HG03521 (cell line): Measurements from ENCODE around the gene RPL31.
A peak's percentile ranks its signal among the peaks of the same experiment; 100 is the strongest.

Experiments used
- ATAC-seq: cut with Tn5 transposase; IDR thresholded peaks from one replicate; pipeline ENCODE4 v1.9.1; 2021; ENCODE audit warnings: mild to moderate bottlenecking, moderate library complexity; ENCODE audit not compliant: unreplicated experiment

Gene RPL31

DNA sequence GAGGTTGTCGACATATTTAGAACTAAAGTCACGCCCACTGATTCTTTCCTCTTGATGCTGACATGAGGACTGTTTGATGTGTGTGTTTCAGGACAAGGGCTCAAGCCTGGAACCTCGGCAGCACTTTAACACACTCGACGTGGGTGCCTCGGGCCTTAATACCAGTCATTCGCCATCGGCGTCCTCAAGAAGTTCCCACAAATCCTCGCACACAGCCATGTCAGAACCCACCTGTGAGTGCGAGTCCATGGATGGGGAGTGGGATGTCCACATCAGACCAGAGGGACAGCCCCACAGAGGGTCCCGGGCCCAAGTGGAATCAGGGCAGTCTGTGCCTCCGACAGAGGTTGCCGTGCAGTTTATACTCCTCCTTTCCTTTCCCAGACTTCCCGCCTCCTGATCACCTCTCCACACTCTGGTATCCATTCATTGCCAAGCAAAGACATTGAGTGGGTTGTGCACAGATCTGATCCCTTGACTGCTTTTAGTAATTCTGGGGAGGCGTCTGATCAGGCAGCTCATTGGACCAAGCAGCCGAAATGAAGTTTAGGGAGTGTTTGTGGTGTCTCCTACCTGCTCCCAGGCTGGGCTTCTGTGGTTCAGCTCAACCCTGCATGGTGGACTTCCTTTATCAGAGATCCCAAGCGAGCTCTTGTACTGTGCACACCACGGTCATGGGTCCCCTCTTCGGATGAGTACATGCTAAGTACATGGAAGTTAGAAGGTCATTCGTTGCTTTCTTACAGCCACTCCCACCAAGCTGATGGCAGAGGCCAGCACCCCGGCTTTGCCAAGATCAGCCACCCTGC, 27.2 kb upstream of the RPL31 start:
- no peak for ATAC-seq

DNA sequence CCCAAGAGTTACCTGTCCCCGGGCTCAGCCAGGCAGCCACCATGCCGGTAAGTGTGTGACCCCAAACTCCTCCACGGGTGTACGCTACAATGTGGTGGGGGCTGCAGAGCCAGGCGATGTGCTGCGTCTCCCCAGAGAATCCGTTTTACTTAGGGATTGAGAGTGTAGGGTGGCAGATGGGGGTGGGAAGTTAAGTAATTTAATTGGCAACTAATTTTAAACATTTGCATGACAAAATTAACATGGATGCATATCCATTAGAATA, 26.6 kb upstream of the RPL31 start:
- ATAC-seq: no peak

- no peak for ATAC-seq
Measured at GRCh38 chr2:100976061-100976460, 26.0 kb upstream of the RPL31 start.

DNA sequence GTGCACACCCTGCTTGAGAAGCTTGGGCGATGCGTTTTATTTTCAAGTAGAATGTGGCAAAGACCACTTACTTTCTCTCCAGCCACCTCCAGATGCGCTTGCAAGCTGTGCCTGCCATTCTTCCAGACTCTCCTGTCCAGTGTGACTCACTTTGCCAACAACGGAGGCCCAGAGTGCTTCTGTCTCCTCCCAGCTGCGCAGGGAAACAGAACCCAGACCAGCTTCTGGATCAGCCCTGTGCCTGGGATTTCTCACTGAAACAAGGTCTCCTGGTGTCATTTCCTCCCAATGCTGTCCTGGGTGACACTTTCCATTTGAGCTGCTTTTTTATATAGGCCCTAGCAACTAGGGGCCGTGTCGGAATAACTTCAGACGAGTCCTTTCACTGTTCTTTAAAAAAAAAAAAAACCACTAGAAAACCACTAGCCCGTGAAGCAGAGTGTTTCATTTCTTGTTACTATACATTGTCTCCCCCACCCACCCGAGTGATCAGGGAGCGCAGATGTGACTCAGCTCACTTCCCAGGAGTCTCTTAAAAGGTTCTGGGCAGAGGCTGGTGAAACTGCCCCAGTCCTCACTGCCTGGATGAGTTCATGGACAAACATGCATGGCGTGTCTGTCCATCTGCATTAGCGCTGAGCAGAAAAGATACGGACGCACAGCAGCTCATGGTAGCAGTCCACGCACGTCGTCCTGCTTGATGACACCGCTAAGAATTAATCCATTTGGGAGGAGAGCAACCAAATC, 25.3 kb upstream of the RPL31 start:
- peak; percentile 82 for ATAC-seq

DNA sequence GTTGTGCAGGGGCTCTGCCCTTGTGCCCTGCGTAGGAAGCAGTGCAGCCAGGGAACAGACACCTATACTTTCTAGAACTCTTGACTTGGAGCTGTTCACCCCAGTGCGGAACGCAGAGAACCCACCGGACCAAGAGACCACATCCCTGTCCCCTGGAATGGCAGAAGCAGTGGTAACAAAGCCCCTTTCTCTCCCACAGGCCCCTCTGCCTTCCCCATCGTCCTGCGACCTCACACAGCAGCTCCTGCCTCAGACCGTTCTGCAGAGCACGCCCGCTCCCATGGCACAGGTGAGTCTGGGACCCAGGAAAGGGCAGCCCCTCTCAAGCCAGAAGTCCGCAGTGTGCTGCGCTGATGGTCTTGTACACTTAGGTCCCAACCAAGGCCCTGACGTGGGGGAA, 24.6 kb upstream of the RPL31 start:
- ATAC-seq: no peak

DNA sequence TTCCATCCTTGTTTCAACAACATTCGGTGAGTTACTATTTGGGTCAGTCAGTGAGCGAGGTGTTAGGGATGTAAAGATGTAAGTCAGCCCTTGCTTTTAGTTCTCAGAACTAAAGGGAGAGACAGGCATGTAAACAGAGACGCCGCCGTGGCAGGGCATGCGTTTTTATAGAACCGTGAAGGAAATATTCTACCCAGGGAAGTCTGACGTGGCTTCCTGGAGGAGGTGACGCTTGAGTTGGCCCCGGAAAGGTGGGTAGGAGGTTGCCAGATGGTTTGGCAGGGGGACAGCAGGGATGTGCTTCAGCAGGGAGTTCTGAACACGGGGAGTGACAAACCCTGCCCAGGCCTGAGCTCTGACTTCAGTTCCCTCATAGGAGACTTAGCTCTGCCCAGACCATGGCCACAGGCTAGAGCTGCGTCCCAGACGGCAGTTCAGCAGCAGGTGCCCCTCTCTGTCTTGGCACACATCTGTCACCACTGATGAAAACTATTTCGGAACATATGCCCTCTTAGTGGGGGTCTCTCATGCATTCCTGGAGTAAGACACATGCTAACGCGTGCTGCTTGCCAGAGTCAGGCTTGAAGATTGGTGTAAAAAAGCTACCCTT, 23.4 kb upstream of the RPL31 start:
- ATAC-seq: no peak

- ATAC-seq: no peak
Measured at GRCh38 chr2:100980046-100980445, 22.0 kb upstream of the RPL31 start.

DNA sequence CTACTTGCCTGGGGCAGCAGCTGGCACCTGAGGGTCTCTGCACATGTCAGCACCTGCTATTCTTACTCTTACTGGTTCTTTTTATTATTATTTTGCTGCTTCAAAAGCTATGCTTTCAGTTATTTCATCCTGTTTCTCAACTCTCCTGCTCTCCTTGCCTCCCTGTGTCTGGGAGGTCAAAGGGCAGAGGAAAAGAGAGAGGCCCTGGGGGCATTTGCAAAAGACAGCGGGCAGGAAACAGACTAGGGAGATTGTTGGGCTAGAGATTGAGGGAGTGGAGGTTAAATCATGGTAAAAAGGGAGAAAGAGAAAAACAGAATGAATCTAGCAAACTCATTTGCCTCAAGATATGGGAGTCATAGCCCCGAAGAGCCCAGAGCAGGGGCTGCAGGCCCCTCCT, 21.1 kb upstream of the RPL31 start:
- no peak for ATAC-seq

DNA sequence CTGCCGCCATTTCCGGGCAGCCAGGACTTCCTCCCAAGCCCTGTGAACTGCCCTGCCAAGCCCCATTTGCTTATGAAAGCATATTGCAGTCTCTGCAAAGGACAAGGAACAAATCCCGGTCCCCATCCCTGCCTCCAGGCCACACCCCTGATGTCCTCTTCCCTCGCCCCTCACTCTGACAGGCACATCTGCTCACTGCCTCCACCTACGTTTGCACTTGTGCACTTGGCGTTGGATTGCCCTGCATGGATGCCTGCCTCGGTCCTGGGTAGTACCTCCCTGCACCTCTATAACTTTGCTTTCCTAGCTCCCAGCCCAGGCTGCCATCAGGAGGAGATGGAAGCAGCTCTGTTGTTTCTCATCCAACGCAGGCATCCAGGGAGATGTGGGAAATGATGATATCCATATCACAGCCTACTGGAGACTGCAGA, 19.6 kb upstream of the RPL31 start:
- ATAC-seq: no peak

GRCh38 chr2:100983201-100983600, 18.9 kb upstream of the RPL31 start:
- no peak for ATAC-seq

DNA sequence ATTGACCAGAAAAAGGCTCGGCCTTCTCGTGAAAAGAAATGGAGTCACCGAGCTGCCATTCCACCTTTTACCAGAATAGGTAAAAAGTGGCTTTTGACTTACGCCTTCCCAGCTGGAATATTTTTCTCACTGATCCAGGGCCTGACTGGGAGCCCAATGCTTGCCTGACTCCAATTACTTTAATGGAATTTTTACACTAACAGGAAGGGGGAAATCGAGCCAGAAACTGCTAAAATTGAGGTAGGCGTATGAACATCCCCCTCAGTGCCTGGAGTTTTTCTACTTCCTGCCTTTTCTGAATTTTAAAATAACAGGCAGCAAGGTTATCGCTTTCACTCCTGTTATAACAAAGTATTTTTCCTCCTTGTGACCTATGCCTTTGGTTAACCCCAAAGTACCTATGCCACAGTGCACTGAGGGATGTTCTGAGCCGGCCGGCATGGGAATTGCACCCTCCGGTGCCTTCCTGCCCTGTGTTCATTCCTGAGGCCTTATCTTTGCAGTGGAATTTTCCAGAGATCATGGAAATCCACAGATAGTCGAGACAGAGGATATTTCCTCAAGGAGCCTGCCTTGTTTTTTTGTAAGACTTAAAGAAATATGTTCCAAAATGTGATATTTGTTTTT, 18.3 kb upstream of the RPL31 start:
- no peak for ATAC-seq

DNA sequence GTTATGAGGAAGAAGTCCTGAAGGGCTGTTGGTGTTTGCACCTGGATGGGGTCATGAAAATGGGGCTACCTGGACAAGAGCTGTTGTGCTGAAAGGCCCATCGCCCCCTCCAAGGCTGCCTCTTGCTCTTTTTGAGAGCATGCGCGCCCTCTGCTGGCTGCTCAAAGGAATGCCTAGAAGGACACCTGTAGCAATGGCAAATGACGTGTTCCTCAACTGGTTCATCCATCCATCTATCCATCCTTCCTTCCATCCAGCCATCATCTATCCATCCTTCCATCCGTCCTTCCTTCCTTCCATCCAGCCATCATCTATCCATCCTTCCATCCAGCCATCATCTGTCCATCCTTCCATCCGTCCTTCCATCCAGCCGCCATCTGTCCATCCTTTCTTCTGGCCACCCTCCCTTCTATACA, 17.2 kb upstream of the RPL31 start:
- no peak for ATAC-seq

- no peak for ATAC-seq
Measured at GRCh38 chr2:100986157-100986556, 15.9 kb upstream of the RPL31 start.

DNA sequence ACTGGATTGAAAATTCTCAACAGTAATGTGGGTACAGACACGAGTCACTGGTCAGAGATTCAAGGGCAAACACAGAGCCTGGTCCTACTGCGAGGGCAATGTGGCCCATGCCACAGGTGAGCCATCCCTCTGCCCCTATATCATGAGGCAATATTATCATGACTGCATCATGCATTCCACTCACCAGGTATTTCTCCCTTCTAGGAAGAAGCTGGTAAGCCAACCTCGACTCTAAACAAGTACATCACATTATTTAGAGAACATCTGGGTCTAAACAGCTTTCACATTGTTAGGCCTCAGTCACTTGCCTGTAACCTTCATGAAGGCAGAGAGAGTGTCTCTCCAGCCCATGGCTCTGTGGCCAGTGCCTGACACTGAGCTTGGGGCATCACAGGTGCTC, 14.6 kb upstream of the RPL31 start:
- ATAC-seq: no peak

- no peak for ATAC-seq
Measured at GRCh38 chr2:100987974-100988373, 14.1 kb upstream of the RPL31 start.

DNA sequence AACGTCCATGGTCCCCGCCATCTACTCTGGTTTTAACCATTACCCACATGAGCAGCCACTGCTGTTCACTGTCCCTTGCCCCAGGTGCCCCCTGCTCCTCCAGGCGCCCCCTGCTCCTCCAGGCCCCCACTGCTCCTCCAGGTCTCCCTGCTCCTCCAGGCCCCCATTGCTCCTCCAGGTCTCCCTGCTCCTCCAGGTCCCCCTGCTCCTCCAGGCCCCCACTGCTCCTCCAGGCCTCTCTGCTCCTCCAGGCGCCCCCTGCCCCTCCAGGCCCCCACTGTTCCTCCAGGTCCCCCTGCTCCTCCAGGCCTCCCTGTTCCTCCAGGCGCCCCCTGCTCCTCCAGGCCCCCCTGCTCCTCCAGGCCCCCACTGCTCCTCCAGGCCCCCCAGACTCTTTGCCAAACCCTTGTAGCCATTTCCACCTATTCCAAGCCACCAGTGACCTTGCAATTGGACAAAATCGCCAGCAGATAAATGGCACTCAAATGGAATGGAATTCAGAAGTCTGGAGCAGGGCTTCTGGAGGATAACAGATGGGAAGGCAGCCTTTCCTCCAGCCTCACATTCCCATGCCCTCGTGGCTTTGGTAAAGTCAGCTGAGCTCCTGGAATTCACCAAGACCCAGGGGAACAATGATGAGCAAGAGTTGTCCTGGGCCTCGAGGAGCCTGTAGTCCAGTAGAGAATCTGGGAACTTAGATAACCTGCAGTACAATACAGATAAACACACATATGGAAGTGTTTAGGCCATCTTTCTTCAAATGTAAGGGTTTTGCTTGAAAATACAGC, 13.3 kb upstream of the RPL31 start:
- ATAC-seq: no peak

DNA sequence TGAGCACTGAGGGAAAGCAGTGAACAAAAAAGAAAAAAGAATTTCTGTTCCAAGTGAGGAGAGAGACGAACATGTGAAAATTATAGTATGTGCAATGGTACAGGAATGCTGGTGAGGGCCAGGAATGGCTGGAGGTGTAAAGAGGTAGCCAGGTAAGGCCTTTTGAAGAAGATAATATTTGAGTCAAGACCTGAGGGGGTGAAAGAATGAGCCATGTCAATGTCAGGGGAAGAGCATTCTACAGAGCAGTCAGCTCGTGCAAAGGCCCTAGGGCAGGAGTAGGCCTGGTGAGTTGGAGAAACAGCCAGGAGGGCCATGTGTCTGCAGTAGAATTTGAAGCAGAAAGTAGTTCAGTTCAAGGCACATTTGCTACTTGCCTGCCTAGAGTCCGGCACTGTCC, 12.4 kb upstream of the RPL31 start:
- ATAC-seq: no peak

GRCh38 chr2:100990166-100990565, 11.9 kb upstream of the RPL31 start:
- no peak for ATAC-seq

- no peak for ATAC-seq
Measured at GRCh38 chr2:100990650-100991403, 11.3 kb upstream of the RPL31 start.

DNA sequence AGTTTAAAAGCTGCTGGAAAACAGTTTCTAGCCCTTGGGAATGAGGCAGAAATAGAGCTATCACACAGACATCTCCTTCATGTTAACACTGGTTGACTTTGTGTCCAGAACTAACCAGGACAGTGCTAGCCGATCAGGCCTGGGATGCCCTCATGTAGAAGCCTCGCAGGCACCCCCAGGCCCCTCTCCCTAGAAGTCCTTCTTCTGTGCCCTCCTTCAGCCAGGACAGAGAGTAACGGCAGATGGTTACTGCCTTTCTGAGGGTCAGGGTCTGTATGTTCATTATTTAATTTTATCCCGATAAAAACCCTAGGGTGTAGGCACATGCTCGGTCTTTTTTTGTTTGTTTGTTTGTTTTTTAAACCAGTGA, 10.7 kb upstream of the RPL31 start:
- no peak for ATAC-seq
